ENCODE data around the gene SOX15.

- TF ChIP-seq, protein P1, sequence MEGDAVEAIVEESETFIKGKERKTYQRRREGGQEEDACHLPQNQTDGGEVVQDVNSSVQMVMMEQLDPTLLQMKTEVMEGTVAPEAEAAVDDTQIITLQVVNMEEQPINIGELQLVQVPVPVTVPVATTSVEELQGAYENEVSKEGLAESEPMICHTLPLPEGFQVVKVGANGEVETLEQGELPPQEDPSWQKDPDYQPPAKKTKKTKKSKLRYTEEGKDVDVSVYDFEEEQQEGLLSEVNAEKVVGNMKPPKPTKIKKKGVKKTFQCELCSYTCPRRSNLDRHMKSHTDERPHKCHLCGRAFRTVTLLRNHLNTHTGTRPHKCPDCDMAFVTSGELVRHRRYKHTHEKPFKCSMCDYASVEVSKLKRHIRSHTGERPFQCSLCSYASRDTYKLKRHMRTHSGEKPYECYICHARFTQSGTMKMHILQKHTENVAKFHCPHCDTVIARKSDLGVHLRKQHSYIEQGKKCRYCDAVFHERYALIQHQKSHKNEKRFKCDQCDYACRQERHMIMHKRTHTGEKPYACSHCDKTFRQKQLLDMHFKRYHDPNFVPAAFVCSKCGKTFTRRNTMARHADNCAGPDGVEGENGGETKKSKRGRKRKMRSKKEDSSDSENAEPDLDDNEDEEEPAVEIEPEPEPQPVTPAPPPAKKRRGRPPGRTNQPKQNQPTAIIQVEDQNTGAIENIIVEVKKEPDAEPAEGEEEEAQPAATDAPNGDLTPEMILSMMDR (IDR thresholded peaks at IDR 0.05; ENCODE audit: borderline replicate concordance, extremely low read depth, low read length, poor library complexity, severe bottlenecking), result no peak
- no peak for TF ChIP-seq EZH2 (IDR thresholded peaks at IDR 0.05; ENCODE audit: borderline replicate concordance, low read depth, low read length, severe bottlenecking)
These were observed 50.9 kb downstream of the SOX15 start for GRCh38 chr17:7538891-7539545.

All from DND-41 (cell line).